Subcutaneous adipose tissue (tissue), 4 donors: ENCODE results near the gene SMARCA2. TPM values are rescaled to one million over a fixed set of nuclear protein-coding genes. Genes with fewer than 3 reads are reported as not detected.

Source experiments
- total RNA-seq, 4 donors: library from RNA; depleted of rRNA; stranded (reverse); fragments of >200 nt; gene quantifications; one replicate each; pipeline ENCODE4 v1.1.0, GENCODE V29; 2016
- TF ChIP-seq, protein P1 (sequence below): fragments of 450-650 bp; IDR thresholded peaks from one replicate; pipeline ENCODE4 v1.5.1; 2016; ENCODE audit warnings: low read depth, mild to moderate bottlenecking, control low read depth, antibody characterized with exemption, moderate library complexity

Gene SMARCA2
- total RNA-seq, 4 donors from 2014 or later, result 116 to 186 (median 152) TPM

DNA sequence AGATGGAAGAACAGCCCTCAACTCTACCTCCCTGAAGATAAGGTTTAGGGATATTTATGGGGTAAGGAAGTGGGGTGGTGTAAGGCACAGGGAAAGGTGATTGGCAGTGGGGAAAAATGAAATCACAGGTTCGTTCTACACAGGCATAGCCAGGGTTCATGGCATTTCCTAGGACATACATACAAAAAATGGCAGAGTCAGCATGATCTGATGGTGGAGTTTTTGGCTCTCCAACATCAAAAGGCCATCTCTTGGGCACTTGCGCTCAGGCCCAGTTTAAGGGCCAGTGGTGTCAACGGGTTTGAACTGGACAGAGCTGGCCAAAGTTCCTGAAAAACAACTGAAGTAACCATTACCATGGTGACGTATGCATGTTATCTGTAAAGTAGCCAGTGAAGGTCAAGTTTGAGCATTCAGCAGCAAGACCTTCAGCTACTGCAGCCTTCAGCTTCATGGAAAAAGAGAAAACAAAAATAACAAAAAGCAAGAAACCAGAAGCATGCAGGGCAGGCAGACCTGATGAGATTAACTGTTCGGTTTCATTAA is 92.8 kb downstream of the SMARCA2 start:
- TF ChIP-seq, protein P1, sequence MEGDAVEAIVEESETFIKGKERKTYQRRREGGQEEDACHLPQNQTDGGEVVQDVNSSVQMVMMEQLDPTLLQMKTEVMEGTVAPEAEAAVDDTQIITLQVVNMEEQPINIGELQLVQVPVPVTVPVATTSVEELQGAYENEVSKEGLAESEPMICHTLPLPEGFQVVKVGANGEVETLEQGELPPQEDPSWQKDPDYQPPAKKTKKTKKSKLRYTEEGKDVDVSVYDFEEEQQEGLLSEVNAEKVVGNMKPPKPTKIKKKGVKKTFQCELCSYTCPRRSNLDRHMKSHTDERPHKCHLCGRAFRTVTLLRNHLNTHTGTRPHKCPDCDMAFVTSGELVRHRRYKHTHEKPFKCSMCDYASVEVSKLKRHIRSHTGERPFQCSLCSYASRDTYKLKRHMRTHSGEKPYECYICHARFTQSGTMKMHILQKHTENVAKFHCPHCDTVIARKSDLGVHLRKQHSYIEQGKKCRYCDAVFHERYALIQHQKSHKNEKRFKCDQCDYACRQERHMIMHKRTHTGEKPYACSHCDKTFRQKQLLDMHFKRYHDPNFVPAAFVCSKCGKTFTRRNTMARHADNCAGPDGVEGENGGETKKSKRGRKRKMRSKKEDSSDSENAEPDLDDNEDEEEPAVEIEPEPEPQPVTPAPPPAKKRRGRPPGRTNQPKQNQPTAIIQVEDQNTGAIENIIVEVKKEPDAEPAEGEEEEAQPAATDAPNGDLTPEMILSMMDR, result no peak

DNA sequence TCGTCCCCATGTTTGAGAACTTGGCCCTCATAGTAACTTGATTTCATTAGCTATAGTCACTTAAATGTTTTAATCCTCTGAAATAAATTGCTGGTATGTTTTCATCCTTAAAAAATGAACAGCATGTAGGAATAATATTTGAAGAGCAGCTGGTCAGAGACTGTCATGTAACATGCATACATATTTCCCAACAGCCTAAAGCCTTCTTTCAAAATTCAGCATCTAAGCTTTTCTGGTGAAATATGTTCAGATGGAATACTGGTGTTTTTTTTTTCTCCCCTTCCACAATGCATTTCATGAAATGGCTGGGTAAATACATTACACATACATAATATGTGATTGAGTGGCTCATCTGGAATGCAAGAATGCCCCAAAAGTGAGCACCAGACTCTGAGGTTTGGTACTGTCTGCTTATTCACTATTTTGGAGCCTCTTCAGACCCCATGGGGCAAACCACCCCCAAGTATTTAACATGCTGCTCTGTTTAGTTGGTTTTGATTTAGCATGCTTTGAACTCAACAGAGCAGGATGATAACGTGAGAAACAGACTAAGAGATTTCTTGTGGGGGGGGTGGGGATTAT is 94.0 kb downstream of the SMARCA2 start:
- TF ChIP-seq, protein P1, result no peak

DNA sequence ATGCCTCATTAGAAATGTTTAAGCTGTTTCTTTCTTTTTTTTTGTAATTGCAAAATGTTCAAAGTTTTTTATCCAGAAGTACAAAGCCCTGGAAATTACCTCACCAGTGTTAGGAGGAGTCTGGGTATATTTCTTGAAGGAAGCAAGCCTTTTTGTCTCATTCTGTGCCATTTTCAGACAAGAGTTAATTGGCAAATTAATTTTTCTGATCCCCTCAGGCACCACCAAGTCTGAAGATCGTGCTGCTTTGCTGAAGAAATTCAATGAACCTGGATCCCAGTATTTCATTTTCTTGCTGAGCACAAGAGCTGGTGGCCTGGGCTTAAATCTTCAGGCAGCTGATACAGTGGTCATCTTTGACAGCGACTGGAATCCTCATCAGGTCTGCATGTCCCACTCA is 94.9 kb downstream of the SMARCA2 start:
- TF ChIP-seq, protein P1, result no peak

DNA sequence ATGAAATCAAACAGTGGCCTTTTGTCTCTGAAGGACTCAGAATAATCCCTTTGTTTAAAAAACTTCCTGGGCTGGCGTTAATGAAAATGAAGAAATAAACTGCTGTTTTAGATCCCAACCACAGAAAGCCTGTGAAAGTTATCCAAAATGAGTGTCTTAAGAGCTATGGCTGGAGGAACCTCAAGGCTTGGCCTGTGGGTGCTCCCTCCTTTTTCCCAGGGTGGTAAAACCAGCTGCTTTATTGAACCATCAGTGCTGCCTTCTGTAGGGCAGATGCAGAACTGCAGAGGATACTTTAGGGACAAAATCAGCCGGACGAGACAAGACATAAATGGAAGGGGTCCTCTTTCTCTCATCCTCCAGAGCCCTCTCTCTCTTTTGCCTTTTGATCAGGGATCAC is 100.9 kb downstream of the SMARCA2 start:
- TF ChIP-seq, protein P1, result no peak

DNA sequence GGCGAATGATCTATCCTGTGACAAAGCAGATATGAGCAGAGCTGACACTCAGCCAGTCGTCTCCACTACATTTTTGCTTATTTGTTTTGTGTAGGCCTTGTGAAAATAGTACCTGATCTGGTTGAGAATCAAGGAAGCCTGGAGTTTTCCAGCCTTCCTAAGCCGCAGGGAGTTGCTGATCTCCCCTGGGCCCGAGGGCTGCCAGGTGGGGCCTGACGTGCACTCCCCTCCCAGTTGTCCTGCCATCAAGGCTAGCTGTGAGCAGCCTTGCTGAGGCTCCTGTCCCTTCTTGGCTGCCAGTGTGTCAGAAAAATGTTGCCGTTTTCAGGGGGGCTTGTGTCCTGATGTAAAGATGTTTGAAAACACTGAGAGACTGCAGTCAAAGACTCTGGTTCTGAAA is 102.4 kb downstream of the SMARCA2 start:
- TF ChIP-seq, protein P1, result no peak

DNA sequence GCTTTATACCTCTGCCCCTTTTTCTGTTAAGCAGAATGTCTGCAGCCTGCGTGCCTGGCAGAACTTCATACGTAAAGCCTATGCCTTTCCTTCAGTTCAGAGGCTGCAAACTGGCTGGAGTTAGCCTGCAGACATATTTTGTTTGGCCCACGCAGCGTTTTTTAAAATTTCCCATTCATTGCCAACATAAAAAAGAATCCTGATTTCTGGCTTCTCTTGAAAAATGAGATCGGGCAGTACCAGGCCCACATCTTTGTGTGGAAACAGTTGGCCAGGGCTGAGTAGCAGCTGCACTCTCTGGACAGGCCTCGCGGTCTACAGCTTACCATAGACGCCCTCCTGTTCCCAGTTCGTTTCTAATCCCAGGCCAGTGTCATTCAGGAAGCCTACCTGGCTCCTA is 104.4 kb downstream of the SMARCA2 start:
- TF ChIP-seq, protein P1, result no peak

DNA sequence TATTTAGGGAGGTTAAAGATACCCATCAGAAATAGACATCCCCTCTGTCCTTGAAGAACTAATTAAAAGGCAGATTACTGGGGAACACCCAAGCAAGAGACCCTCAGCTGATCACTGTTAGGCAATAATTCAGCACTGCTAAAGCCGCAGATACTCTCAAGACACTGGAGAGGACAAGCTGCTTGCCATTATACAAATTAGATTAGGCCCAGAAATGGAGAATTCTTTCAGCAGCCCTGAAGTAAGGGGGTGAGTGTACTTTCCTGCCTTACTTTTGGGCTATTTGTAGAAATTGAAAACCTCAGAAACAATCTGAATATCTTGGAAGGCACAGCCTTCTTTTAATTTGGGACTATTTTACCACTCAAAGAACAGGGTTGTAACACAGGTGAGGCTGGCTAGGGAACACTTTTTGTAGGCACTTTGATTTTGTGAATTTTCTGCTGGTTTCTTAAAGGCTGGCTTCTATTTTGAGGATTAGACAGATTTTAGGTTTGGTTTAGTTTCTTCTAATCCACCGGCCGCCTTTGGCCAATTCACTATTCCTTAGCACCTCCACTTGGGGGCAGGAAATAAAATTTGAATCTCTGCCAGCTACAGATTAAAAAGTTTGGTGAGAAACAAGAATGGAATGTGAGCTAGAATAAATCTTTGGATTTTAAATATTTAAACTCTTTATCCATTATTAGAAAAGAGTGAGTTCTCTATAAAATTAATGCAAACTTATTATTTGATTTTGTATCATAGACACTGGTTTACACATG is 106.0 kb downstream of the SMARCA2 start:
- TF ChIP-seq, protein P1, result no peak
